ENCODE measurements around the gene NELL1.
"Not testable (repeated sequence)": the region's sequence is repeated elsewhere in the genome, so short reads cannot be mapped to it uniquely, and the experiment has no call there.

Gene NELL1

GRCh38 chr11:21122523-21122922 is 453.1 kb downstream of the NELL1 start:
- H3K4me3 ChIP-seq (ENCODE audit: extremely low read depth, insufficient read depth, low read length, poor library complexity, severe bottlenecking), result no peak overlapping the region
- no peak overlapping the region for H3K27ac ChIP-seq (ENCODE audit: low read depth, low read length, severe bottlenecking)
- H3K9me3 ChIP-seq (ENCODE audit: control insufficient read depth, low read length), result no peaks in the 10 kb centered on the region
- H3K4me1 ChIP-seq (ENCODE audit: control insufficient read depth, insufficient read depth, low read length, poor library complexity, severe bottlenecking), result no peaks in the 10 kb centered on the region
- no peaks in the 10 kb centered on the region for H3K36me3 ChIP-seq (ENCODE audit: control insufficient read depth, insufficient read depth, low read length)
- 100% methylated on average over 1 of the region's 3 CpGs; no CpG with 5 or more reads in 1 of the 2 experiments for WGBS, 2 experiments (ENCODE audit: insufficient coverage in 2 of 2)

GRCh38 chr11:21132146-21132720 is 462.8 kb downstream of the NELL1 start:
- Histone ChIP-seq H3K4me3 (ENCODE audit: extremely low read depth, insufficient read depth, low read length, poor library complexity, severe bottlenecking) (no peak overlapping the region), H3K9me3 (ENCODE audit: control insufficient read depth, low read length) (no peaks in the 10 kb centered on the region), H3K36me3 (ENCODE audit: control insufficient read depth, insufficient read depth, low read length) (no peaks in the 10 kb centered on the region), H3K4me1 (ENCODE audit: control insufficient read depth, insufficient read depth, low read length, poor library complexity, severe bottlenecking) (no peaks in the 10 kb centered on the region), H3K27ac (ENCODE audit: low read depth, low read length, severe bottlenecking) (no peak overlapping the region)
- WGBS, 2 experiments (ENCODE audit: insufficient coverage in 2 of 2), result 88 to 97% methylated on average over 10 to 11 of the region's 11 CpGs

GRCh38 chr11:21133244-21133643 is 463.9 kb downstream of the NELL1 start:
- Histone ChIP-seq H3K36me3 (ENCODE audit: control insufficient read depth, insufficient read depth, low read length) (no peaks in the 10 kb centered on the region), H3K4me3 (ENCODE audit: extremely low read depth, insufficient read depth, low read length, poor library complexity, severe bottlenecking) (no peak overlapping the region), H3K4me1 (ENCODE audit: control insufficient read depth, insufficient read depth, low read length, poor library complexity, severe bottlenecking) (no peaks in the 10 kb centered on the region), H3K27ac (ENCODE audit: low read depth, low read length, severe bottlenecking) (no peak overlapping the region), H3K9me3 (ENCODE audit: control insufficient read depth, low read length) (no peaks in the 10 kb centered on the region)
- WGBS, 2 experiments (ENCODE audit: insufficient coverage in 2 of 2), result 83 to 100% methylated on average over 1 of the region's 2 CpGs

- Histone ChIP-seq H3K9me3 (ENCODE audit: control insufficient read depth, low read length) (no peaks in the 10 kb centered on the region), H3K27ac (ENCODE audit: low read depth, low read length, severe bottlenecking) (no peak overlapping the region), H3K4me1 (ENCODE audit: control insufficient read depth, insufficient read depth, low read length, poor library complexity, severe bottlenecking) (no peaks in the 10 kb centered on the region), H3K4me3 (ENCODE audit: extremely low read depth, insufficient read depth, low read length, poor library complexity, severe bottlenecking) (no peak overlapping the region), H3K36me3 (ENCODE audit: control insufficient read depth, insufficient read depth, low read length) (no peaks in the 10 kb centered on the region)
- 89 to 92% methylated on average over 5 to 6 of the region's 6 CpGs for WGBS, 2 experiments (ENCODE audit: insufficient coverage in 2 of 2)
Observed at GRCh38 chr11:21133722-21134121, 464.3 kb downstream of the NELL1 start.

GRCh38 chr11:21137803-21138202 is 468.4 kb downstream of the NELL1 start:
- no peak overlapping the region for H3K27ac ChIP-seq (ENCODE audit: low read depth, low read length, severe bottlenecking)
- H3K4me1 ChIP-seq (ENCODE audit: control insufficient read depth, insufficient read depth, low read length, poor library complexity, severe bottlenecking), result no peaks in the 10 kb centered on the region
- no peak overlapping the region for H3K4me3 ChIP-seq (ENCODE audit: extremely low read depth, insufficient read depth, low read length, poor library complexity, severe bottlenecking)
- no peaks in the 10 kb centered on the region for H3K36me3 ChIP-seq (ENCODE audit: control insufficient read depth, insufficient read depth, low read length)
- 90% methylated on average over 2 of the region's 6 CpGs; no CpG with 5 or more reads in 1 of the 2 experiments for WGBS, 2 experiments (ENCODE audit: insufficient coverage in 2 of 2)
- no peaks in the 10 kb centered on the region for H3K9me3 ChIP-seq (ENCODE audit: control insufficient read depth, low read length)

GRCh38 chr11:21141557-21141956 is 472.2 kb downstream of the NELL1 start:
- WGBS, 2 experiments (ENCODE audit: insufficient coverage in 2 of 2), result 93% methylated on average over 2 of the region's 4 CpGs; no CpG with 5 or more reads in 1 of the 2 experiments
- H3K9me3 ChIP-seq (ENCODE audit: control insufficient read depth, low read length); H3K36me3 ChIP-seq (ENCODE audit: control insufficient read depth, insufficient read depth, low read length); H3K4me3 ChIP-seq (ENCODE audit: extremely low read depth, insufficient read depth, low read length, poor library complexity, severe bottlenecking); H3K27ac ChIP-seq (ENCODE audit: low read depth, low read length, severe bottlenecking); H3K4me1 ChIP-seq (ENCODE audit: control insufficient read depth, insufficient read depth, low read length, poor library complexity, severe bottlenecking): not testable (repeated sequence)

- no peak overlapping the region for H3K27ac ChIP-seq (ENCODE audit: low read depth, low read length, severe bottlenecking)
- 74 to 78% methylated on average over 1 to 2 of the region's 2 CpGs for WGBS, 2 experiments (ENCODE audit: insufficient coverage in 2 of 2)
- H3K4me3 ChIP-seq (ENCODE audit: extremely low read depth, insufficient read depth, low read length, poor library complexity, severe bottlenecking), result no peak overlapping the region
- H3K36me3 ChIP-seq (ENCODE audit: control insufficient read depth, insufficient read depth, low read length), result no peaks in the 10 kb centered on the region
- no peaks in the 10 kb centered on the region for H3K9me3 ChIP-seq (ENCODE audit: control insufficient read depth, low read length)
- H3K4me1 ChIP-seq (ENCODE audit: control insufficient read depth, insufficient read depth, low read length, poor library complexity, severe bottlenecking), result peaks cover 3% of the 10 kb centered on the region
Observed at GRCh38 chr11:21142007-21142406, 472.6 kb downstream of the NELL1 start.

GRCh38 chr11:21144531-21144930 is 475.1 kb downstream of the NELL1 start:
- Histone ChIP-seq H3K9me3 (ENCODE audit: control insufficient read depth, low read length) (no peaks in the 10 kb centered on the region), H3K4me3 (ENCODE audit: extremely low read depth, insufficient read depth, low read length, poor library complexity, severe bottlenecking) (no peak overlapping the region), H3K36me3 (ENCODE audit: control insufficient read depth, insufficient read depth, low read length) (no peaks in the 10 kb centered on the region), H3K27ac (ENCODE audit: low read depth, low read length, severe bottlenecking) (no peak overlapping the region), H3K4me1 (ENCODE audit: control insufficient read depth, insufficient read depth, low read length, poor library complexity, severe bottlenecking) (peaks cover 3% of the 10 kb centered on the region)
- WGBS, 2 experiments (ENCODE audit: insufficient coverage in 2 of 2), result 87 to 90% methylated on average over 2 of the region's 2 CpGs

- WGBS, 2 experiments (ENCODE audit: insufficient coverage in 2 of 2), result 80 to 100% methylated on average over 1 to 2 of the region's 3 CpGs
- Histone ChIP-seq H3K36me3 (ENCODE audit: control insufficient read depth, insufficient read depth, low read length) (no peaks in the 10 kb centered on the region), H3K4me3 (ENCODE audit: extremely low read depth, insufficient read depth, low read length, poor library complexity, severe bottlenecking) (no peak overlapping the region), H3K4me1 (ENCODE audit: control insufficient read depth, insufficient read depth, low read length, poor library complexity, severe bottlenecking) (peaks cover 3% of the 10 kb centered on the region), H3K27ac (ENCODE audit: low read depth, low read length, severe bottlenecking) (no peak overlapping the region), H3K9me3 (ENCODE audit: control insufficient read depth, low read length) (no peaks in the 10 kb centered on the region)
Observed at GRCh38 chr11:21148376-21148775, 479.0 kb downstream of the NELL1 start.

GRCh38 chr11:21160140-21160539 is 490.8 kb downstream of the NELL1 start:
- H3K4me1 ChIP-seq (ENCODE audit: control insufficient read depth, insufficient read depth, low read length, poor library complexity, severe bottlenecking), result no peaks in the 10 kb centered on the region
- 100% methylated on average over 1 to 2 of the region's 3 CpGs for WGBS, 2 experiments (ENCODE audit: insufficient coverage in 2 of 2)
- no peak overlapping the region for H3K27ac ChIP-seq (ENCODE audit: low read depth, low read length, severe bottlenecking)
- no peaks in the 10 kb centered on the region for H3K9me3 ChIP-seq (ENCODE audit: control insufficient read depth, low read length)
- H3K36me3 ChIP-seq (ENCODE audit: control insufficient read depth, insufficient read depth, low read length), result no peaks in the 10 kb centered on the region
- no peak overlapping the region for H3K4me3 ChIP-seq (ENCODE audit: extremely low read depth, insufficient read depth, low read length, poor library complexity, severe bottlenecking)

GRCh38 chr11:21169639-21170038 is 500.3 kb downstream of the NELL1 start:
- H3K36me3 ChIP-seq (ENCODE audit: control insufficient read depth, insufficient read depth, low read length), result no peaks in the 10 kb centered on the region
- H3K27ac ChIP-seq (ENCODE audit: low read depth, low read length, severe bottlenecking), result no peak overlapping the region
- 88% methylated on average over 7 to 8 of the region's 8 CpGs for WGBS, 2 experiments (ENCODE audit: insufficient coverage in 2 of 2)
- H3K9me3 ChIP-seq (ENCODE audit: control insufficient read depth, low read length), result no peaks in the 10 kb centered on the region
- no peaks in the 10 kb centered on the region for H3K4me1 ChIP-seq (ENCODE audit: control insufficient read depth, insufficient read depth, low read length, poor library complexity, severe bottlenecking)
- H3K4me3 ChIP-seq (ENCODE audit: extremely low read depth, insufficient read depth, low read length, poor library complexity, severe bottlenecking), result no peak overlapping the region

All from mesodermal cell (in vitro differentiated cells).